Activated gamma-delta T cell (primary cell): ENCODE data around the gene ITGAV.

Source experiments
- DNase-seq: peaks from one replicate; lab custom pipeline; 2025; lab: John Stamatoyannopoulos, UW

ITGAV gene

GRCh38 chr2:186612555-186613440 is 22.9 kb downstream of the ITGAV start:
- no peak for DNase-seq

- no peak for DNase-seq
Measured at GRCh38 chr2:186614373-186614772, 24.5 kb downstream of the ITGAV start.

- no peak for DNase-seq
Measured at GRCh38 chr2:186617148-186617547, 27.3 kb downstream of the ITGAV start.

GRCh38 chr2:186617771-186618170 is 27.9 kb downstream of the ITGAV start:
- no peak for DNase-seq

GRCh38 chr2:186618696-186619095 is 28.8 kb downstream of the ITGAV start:
- DNase-seq = no peak

- no peak for DNase-seq
Measured at GRCh38 chr2:186623084-186623483, 33.2 kb downstream of the ITGAV start.

GRCh38 chr2:186624276-186624675 is 34.4 kb downstream of the ITGAV start:
- no peak for DNase-seq

- DNase-seq = no peak
Measured at GRCh38 chr2:186629250-186629996, 39.6 kb downstream of the ITGAV start.

- no peak for DNase-seq
Measured at GRCh38 chr2:186632417-186632816, 42.6 kb downstream of the ITGAV start.

GRCh38 chr2:186634701-186635100 is 44.8 kb downstream of the ITGAV start:
- no peak for DNase-seq

GRCh38 chr2:186636800-186637496 is 47.1 kb downstream of the ITGAV start:
- DNase-seq = no peak

- no peak for DNase-seq
Measured at GRCh38 chr2:186637497-186637800, 47.6 kb downstream of the ITGAV start.

GRCh38 chr2:186639939-186640338 is 50.1 kb downstream of the ITGAV start:
- no peak for DNase-seq

GRCh38 chr2:186641132-186641806 is 51.4 kb downstream of the ITGAV start:
- DNase-seq = no peak

- no peak for DNase-seq
Measured at GRCh38 chr2:186641807-186642321, 52.0 kb downstream of the ITGAV start.

- DNase-seq = no peak
Measured at GRCh38 chr2:186644791-186645190, 54.9 kb downstream of the ITGAV start.

GRCh38 chr2:186645999-186646398 is 56.1 kb downstream of the ITGAV start:
- DNase-seq = no peak

- DNase-seq = no peak
Measured at GRCh38 chr2:186648130-186648529, 58.3 kb downstream of the ITGAV start.

- DNase-seq = no peak
Measured at GRCh38 chr2:186653511-186653910, 63.7 kb downstream of the ITGAV start.

- no peak for DNase-seq
Measured at GRCh38 chr2:186659383-186659782, 69.5 kb downstream of the ITGAV start.

GRCh38 chr2:186664385-186665043 is 74.7 kb downstream of the ITGAV start:
- no peak for DNase-seq
